ENCODE results near the gene GPATCH11. TPM values are rescaled to one million over a fixed set of nuclear protein-coding genes. Genes with fewer than 3 reads are reported as not detected.

Gene GPATCH11
- total and polyA plus RNA-seq, 2 of the 4 experiments (the other 2 are of a cell fraction) = 3.9 to 4.7 TPM

- Histone ChIP-seq H3K9me3 (ENCODE audit: control insufficient read depth, insufficient read depth, low read length) (no peaks in the 10 kb centered on the region), H2BK15ac (ENCODE audit: low read depth, low read length) (no peak overlapping the region), H3K4me1 (ENCODE audit: control insufficient read depth, insufficient read depth, low read length) (no peaks in the 10 kb centered on the region), H4K20me1 (ENCODE audit: insufficient read depth, low read length) (no peaks in the 10 kb centered on the region), H3K4me3 (ENCODE audit: insufficient read depth, low read depth, low read length) (no peak overlapping the region), H4K8ac (ENCODE audit: low read depth in 2 of 2, low read length in 2 of 2) (no peak overlapping the region), H3K18ac (ENCODE audit: low read depth, low read length) (no peak overlapping the region), H3K9ac (ENCODE audit: low read depth, low read length) (no peak overlapping the region), H4K5ac (ENCODE audit: low read depth, low read length) (no peak overlapping the region), H4K91ac (ENCODE audit: insufficient read depth, low read depth, low read length) (no peak overlapping the region), H3K27me3 (ENCODE audit: control insufficient read depth, insufficient read depth, low read length) (no peaks in the 10 kb centered on the region), H3K23ac (ENCODE audit: low read depth, low read length) (no peak overlapping the region), H2AK5ac (ENCODE audit: low read depth, low read length) (no peak overlapping the region), H3K4me2 (ENCODE audit: low read depth, low read length) (no peak overlapping the region), H2AFZ (replicated peaks; ENCODE audit: low read length, poor library complexity) (no peak overlapping the region), H3K56ac (ENCODE audit: extremely low read depth, insufficient read depth, low read length) (no peak overlapping the region), H2AK9ac (replicated peaks; ENCODE audit: low read depth, low read length, poor library complexity) (no peak overlapping the region), H2BK120ac (ENCODE audit: low read depth, low read length) (no peak overlapping the region), H3K14ac (replicated peaks; ENCODE audit: low read depth, low read length) (no peak overlapping the region), H3K27ac (ENCODE audit: insufficient read depth, low read length) (no peak overlapping the region), H2BK20ac (ENCODE audit: low read depth, low read length) (no peak overlapping the region), H3K4ac (ENCODE audit: low read depth, low read length) (no peak overlapping the region), H3K79me1 (ENCODE audit: low read depth in 1 of 2, low read length in 2 of 2) (peaks cover 4 to 5% of the 10 kb centered on the region in 2 experiments; a peak in 3 of 4 replicates), H3K9me1 (ENCODE audit: insufficient read depth, low read length) (peaks cover 2% of the 10 kb centered on the region; the same call in 1 of the 2 replicates), H2BK5ac (ENCODE audit: low read depth, low read length, poor library complexity, severe bottlenecking) (no peak overlapping the region), H3K36me3 (ENCODE audit: control insufficient read depth, insufficient read depth, low read length) (peaks cover 39% of the 10 kb centered on the region)
- CTCF ChIA-PET = no interaction called here
- WGBS, 2 experiments (ENCODE audit: extremely low coverage in 2 of 2, insufficient read length in 1 of 2) = no CpG with 5 or more reads among the region's 5 CpGs
- TF ChIP-seq MXI1 (IDR thresholded peaks at IDR 0.05; ENCODE audit: borderline replicate concordance, low read depth, low read length) = no peak
- peak; percentile 58; the same call in 1 of the 2 replicates for TF ChIP-seq NFE2L2 (IDR thresholded peaks at IDR 0.05; ENCODE audit: low read depth, low read length)
- no TSS peak for BruUV-seq (replicated peaks)
- ATAC-seq (ENCODE audit: low read depth) (no peak), DNase-seq (no peak)
- dilution Hi-C loops (cut with HindIII; ENCODE audit: low sequenced_read_pairs, unreplicated experiment) = no loop called here
- in situ Hi-C loops (cut with MboI; ENCODE audit: low sequenced_read_pairs) = no loop called here
- POLR2A ChIA-PET (ENCODE audit: unreplicated experiment) = no interaction called here
- intact Hi-C loops (cut with micrococcal nuclease) = no loop called here
These were observed 34.8 kb downstream of the GPATCH11 start for GRCh38 chr2:37119157-37119556.

Measured in IMR-90 (cell line).